GM21390 (cell line): Measurements from ENCODE around the gene CASKIN1.
A peak's percentile ranks its signal among the peaks of the same experiment; 100 is the strongest.

Experiments
- ATAC-seq: cut with Tn5 transposase; IDR thresholded peaks from one replicate; pipeline ENCODE4 v1.9.1; 2021; ENCODE audit not compliant: unreplicated experiment

Gene CASKIN1

DNA sequence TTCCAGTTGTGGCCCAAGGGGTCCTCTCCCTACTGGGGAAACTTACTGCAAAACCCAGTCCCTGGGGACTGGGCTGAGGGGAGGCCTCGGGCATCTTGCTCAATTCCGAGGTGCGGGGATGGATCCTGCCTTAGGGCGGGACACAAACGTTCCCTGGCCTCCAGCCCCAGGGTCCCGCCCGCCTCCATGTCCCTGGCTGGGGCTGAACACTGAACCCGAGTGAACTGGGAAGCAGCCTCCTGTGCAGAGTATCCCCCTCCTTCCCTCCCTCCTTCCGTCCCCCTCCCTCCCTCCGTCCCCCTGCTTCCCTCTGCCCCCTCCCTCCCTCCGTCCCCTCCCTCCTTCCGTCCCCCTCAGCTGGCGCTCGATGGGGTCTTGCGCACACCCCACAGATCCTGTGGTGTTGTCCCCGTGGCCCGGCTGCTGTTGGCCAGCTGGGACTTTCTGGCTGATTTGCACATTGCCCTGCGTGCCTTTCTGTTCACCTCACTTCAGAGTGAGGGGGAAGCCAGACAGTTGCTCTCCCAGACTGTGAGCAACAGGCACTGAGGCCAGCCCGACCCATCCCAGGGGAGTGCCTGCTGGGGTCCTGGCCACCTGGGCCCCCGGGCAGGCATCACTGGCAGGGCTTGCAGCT, 35.4 kb downstream of the CASKIN1 start:
- ATAC-seq: no peak

GRCh38 chr16:2159175-2159838, 37.1 kb downstream of the CASKIN1 start:
- no peak for ATAC-seq

DNA sequence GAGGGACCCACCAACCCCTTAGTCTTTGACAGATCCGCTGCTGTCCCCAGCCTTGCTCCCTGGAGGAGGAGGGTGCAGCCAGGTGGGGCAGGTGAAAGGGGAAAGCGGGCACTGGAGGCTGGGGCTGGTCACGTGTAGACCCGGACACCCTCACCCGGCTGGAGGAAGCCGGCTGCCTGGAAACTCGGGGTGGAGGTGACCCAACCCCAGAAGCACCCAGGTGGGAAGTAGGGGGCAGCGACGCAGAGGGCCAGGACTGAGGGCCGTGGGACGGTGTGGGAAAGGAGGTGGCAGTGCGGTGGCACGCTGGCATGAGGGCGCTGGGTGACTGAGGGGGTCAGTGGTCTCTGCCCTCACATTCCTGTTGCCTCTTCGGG, 38.2 kb downstream of the CASKIN1 start:
- ATAC-seq: no peak

GRCh38 chr16:2157480-2158261, 38.7 kb downstream of the CASKIN1 start:
- ATAC-seq: no peak

DNA sequence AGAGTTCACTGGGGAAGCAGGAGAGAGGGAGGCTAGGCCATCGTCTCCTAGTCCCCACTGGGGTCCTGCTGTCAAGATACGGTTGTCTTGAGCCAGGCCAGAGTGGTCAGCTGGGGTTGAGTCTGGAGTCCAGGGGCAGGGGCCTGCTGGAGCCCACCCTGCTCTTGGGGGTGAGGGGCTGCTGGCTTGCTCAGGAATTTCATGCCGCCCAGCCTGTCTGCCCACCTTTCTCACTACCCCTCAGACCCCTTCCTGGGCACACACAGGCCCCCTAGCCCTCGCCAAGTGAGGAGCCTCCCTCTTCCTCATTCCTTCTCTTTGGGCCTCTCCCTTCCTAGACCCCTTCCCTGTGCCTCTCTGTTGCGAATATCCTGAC, 39.6 kb downstream of the CASKIN1 start:
- ATAC-seq: no peak

DNA sequence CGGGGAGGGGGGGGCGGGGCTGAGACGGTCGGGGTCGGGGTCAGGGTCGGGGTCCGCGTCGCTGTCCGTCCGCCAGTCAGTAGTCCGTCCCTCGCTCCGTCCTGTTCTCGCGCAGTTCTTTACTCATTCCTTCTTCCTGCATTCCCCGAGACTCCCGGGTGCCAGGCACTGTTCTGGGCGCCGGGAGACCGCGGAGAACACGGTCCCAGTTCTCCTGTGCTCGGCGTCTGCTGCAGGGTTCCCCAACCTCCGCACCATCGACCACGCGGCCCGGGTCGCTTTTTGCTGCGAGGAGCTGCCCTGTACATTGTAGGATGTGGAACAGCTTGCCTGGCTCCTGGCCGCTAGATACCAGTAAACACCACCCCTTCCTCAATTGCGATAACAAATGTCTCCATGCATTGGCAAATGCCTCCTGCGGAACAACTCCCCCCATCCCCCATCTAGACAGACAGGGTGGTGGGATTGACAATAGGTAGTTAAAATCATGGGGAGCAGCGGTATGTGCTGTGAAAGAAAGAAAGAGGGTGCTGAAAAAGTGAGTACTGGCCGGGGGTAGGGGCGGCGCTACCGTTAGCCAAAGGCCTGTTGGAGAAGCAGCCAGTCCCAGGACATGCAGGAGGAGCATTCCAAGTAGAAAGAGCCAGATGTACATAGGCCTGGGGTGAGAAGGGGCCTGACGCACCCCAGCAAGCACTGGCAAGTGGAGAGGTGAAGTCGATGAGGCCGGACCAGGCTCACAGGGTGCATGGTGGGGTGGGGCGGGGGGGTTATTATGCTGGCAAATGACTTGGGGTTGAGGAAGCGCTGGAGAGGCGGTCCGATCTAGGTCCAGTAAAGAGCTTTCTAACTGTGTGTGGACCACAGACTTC, 40.2 kb downstream of the CASKIN1 start:
- no peak for ATAC-seq

- peak; percentile 85 for ATAC-seq
Observed at GRCh38 chr16:2155091-2155950, 41.1 kb downstream of the CASKIN1 start, which contains the start of gene TRAF7. TSS of gene TRAF7 (plus strand) at chr16:2155782. CDS start at chr16:2163921, 8,139 bp downstream.

- no peak for ATAC-seq
Observed at GRCh38 chr16:2154533-2155090, 41.8 kb downstream of the CASKIN1 start.

GRCh38 chr16:2152695-2153506, 43.5 kb downstream of the CASKIN1 start:
- no peak for ATAC-seq

GRCh38 chr16:2151188-2152091, 45.0 kb downstream of the CASKIN1 start:
- no peak for ATAC-seq

- ATAC-seq: no peak
Observed at GRCh38 chr16:2150418-2151187, 45.8 kb downstream of the CASKIN1 start.

DNA sequence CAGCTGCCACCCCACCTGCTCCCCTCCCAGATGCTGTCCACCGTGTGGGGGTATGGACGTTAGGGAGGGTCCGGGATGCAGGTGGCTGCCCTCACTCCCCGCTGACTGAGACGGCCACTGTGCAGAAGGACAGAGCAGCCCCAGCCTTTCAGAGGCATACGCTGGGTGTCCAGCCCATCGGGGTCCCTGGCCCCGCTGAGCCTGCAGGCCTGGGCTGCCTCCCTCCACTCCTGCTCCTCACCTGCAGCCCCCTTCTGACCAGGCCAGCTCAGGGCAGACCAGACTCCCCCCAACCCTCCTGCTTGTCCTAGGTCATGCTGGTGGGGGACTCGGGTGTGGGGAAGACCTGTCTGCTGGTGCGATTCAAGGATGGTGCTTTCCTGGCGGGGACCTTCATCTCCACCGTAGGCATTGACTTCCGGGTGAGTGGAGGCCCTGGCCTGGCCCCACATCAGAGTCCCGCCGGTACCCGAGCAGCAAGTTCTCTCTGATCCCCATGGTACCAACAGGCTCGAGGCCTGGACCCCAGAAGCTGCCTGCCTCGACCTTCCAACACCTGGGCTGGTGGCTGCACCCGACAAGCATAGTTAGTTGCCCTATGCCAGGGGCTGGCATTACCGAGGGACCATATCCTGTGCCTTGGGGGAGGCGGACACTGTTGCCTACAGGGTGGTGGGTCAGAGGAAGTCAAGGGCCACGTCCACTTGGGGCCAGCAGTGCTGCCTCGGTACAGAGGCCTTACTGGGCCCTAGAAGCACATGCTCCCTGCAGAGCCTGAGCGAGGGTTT, 46.6 kb downstream of the CASKIN1 start:
- ATAC-seq: no peak

DNA sequence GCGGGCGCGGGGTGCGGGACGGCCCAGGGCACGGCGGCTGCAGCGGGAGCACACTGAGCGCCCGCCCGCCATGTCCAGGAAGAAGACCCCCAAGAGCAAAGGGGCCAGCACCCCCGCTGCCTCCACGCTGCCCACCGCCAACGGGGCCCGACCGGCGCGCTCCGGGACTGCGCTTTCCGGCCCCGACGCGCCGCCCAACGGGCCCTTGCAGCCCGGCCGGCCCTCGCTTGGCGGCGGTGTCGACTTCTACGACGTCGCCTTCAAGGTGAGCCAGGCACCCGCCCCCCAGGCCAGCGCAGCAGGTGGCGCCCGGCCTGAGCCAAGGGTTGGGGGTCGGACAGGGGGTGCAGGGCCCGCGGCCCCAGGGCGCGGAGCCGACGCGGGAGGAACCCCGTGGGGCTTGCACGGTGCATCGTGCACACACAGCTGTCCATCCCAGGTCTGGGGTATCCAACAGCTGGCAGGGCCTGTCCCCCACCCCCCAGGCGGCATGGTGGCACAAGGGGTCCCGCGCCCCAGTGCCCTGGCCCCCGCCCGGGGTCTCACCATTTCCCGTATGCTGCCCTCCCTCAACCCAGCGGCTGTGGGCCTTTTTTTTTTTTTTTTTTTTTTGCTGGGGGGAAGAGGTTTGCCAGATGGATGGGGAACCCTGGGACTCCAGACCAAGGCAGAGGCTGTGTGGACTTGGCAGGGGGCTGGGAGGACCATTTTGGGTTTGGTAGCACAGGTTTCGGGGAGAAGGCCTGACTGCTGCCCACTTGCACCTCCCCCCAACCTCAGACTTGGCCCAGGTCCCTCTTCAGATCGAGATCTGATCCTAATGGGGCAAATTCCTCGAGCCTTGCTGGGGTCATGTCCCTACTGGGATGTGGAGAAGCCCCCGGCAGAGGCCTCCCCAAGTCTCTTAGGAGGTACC, 47.4 kb downstream of the CASKIN1 start:
- no peak for ATAC-seq

DNA sequence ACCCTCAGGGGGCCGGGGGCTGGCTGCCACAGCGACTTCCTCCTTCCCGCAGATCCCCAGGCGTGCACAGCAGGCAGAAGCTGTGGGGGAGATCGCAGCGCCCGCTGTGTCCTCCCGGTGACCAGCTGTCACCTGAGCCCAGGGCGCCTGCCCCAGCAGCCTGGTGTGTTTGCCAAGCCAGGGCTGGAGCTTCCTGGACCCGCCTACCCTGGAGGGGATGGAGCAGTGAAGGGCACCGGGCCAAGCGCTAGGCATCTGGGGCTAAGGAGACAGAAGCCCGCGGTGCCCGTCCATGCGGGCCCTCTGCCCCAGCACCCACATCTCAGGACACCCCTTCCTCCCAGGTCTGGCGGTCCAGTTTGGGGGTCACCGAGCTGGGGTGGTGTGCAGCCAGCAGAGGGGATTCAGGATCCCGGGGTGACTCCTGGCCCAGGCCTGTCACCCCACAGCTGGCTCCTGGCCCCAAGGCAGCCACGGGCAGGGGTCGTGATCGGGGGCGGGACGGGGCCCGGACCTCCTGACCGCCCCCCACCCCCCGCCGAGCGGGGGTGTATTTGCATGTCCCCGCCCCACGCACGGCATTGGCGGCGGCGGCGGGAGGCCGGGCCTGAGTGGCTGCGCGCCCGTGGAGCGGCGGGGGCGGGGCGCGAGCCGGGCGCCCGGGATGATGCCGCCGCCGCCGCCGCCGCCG, 48.3 kb downstream of the CASKIN1 start, which contains the start of gene RAB26:
Gene RAB26 (plus strand): TSS at position 645 of the 691 bp plus-strand sequence. CDS start 159 bp downstream, outside the sequence.
- no peak for ATAC-seq

DNA sequence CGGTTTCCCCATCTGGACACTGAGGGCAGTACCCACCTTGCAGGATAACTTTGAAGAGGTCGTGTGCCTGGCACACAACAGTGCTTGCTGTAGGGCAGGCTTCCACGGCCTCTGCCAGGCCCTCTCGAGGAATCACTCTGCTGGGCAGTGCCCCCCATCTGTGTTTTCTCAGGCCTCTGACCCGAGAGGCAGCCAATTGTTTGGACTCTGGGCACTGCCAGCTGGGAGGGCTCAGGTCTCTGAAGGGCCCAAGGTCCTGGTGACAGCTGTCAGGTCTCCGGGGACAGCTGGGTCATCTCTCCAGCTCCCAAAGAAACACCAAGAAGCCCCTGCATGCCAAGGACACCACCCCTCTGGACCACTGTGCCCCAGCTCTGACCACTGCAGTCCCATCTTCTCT, 49.0 kb downstream of the CASKIN1 start:
- no peak for ATAC-seq
